GM18858 (cell line): ENCODE results near the gene SGCA.

Experiments
- ATAC-seq: cut with Tn5 transposase; IDR thresholded peaks from one replicate; pipeline ENCODE4 v1.9.1; 2021; ENCODE audit not compliant: unreplicated experiment

The SGCA gene

GRCh38 chr17:50134206-50135110 is 31.3 kb upstream of the SGCA start:
- no peak for ATAC-seq

- no peak for ATAC-seq
Measured at GRCh38 chr17:50135316-50136095, 30.3 kb upstream of the SGCA start.

GRCh38 chr17:50136096-50136687 is 29.6 kb upstream of the SGCA start:
- no peak for ATAC-seq

GRCh38 chr17:50137042-50137441 is 28.8 kb upstream of the SGCA start:
- ATAC-seq = no peak

GRCh38 chr17:50139185-50139783 is 26.5 kb upstream of the SGCA start:
- ATAC-seq = no peak

GRCh38 chr17:50139950-50140885 is 25.6 kb upstream of the SGCA start:
- peak; percentile 51 for ATAC-seq

GRCh38 chr17:50141026-50141744 is 24.6 kb upstream of the SGCA start:
- ATAC-seq = no peak

GRCh38 chr17:50141745-50142110 is 24.1 kb upstream of the SGCA start:
- ATAC-seq = no peak

GRCh38 chr17:50143461-50144176 is 22.2 kb upstream of the SGCA start:
- no peak for ATAC-seq

GRCh38 chr17:50144355-50144754 is 21.4 kb upstream of the SGCA start:
- no peak for ATAC-seq

GRCh38 chr17:50144845-50145531 is 20.8 kb upstream of the SGCA start:
- no peak for ATAC-seq

GRCh38 chr17:50145532-50146229 is 20.1 kb upstream of the SGCA start:
- no peak for ATAC-seq

- ATAC-seq = no peak
Measured at GRCh38 chr17:50146230-50146926, 19.4 kb upstream of the SGCA start.

GRCh38 chr17:50146927-50147665 is 18.7 kb upstream of the SGCA start:
- no peak for ATAC-seq

GRCh38 chr17:50147841-50148225 is 18.0 kb upstream of the SGCA start:
- ATAC-seq = no peak

- peak; percentile 45 for ATAC-seq
Measured at GRCh38 chr17:50148226-50149090, 17.3 kb upstream of the SGCA start.
